ENCODE data around the gene RIN3.

RIN3 gene

GRCh38 chr14:92487513-92488133 is 26.0 kb upstream of the RIN3 start:
- no peak for DNase-seq

GRCh38 chr14:92489394-92490238 is 24.0 kb upstream of the RIN3 start:
- no peak for DNase-seq

GRCh38 chr14:92490239-92490959 is 23.2 kb upstream of the RIN3 start:
- no peak for DNase-seq

- DNase-seq: no peak
These were observed 21.8 kb upstream of the RIN3 start for GRCh38 chr14:92491782-92492181.

GRCh38 chr14:92492258-92492657 is 21.3 kb upstream of the RIN3 start:
- DNase-seq: no peak

DNA sequence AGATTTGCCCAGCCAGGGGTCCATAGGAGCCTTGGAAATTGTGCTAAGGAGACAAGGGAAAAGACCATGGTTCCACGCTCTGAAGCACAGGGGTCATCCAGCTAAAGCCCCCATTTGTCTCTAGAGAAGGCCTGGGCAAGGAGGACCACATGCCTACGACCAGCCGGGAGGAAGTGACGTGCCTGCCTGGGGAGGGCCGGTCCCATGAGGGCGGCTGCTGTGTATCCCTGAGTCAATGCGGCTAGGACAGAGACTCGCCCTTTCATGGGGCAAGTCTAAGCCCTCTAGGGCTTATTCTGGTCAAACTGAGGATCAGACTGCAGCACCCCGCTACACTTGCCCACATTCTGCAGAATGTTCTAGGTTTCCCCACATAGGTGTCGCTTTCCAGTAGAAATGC is 20.6 kb upstream of the RIN3 start:
- no peak for DNase-seq

DNA sequence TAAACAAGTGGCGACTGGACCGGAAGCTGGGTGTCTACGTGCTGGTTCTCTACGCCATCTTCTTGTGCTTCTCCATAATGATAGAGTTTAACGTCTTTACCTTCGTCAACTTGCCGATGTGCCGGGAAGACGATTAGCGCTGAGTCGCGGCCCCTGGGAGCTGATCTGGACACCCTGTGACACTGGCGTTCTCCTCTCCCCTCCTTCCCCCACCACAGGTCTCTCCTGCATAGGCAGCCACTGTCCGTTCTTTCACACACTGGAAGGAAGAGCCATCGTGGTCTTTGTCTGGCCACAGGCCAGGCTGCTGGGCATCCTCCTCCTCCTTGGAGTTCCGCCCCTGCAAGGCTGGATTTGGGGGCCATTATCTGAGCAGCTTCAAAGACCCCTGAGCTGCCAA is 20.1 kb upstream of the RIN3 start:
- no peak for DNase-seq

- DNase-seq: no peak
These were observed 19.1 kb upstream of the RIN3 start for GRCh38 chr14:92494512-92494911.

DNA sequence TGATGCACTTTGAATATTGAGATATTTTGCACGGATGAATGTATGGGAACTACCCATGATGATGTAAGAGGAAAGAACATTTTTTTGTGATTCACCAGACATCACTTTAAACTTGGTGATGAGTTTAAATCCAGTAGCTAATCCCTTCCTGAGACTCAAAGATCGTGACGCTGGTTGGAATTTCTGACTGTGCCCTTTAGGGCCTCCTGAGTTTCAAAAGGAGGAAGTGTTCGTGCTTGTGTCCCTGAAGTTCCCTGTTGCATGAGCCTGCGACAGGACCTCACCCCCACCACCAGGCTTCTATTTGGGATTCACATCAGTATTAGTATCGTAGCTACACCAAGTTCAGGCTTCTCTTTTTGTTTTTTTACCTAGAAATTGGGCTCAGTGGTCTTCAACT is 18.6 kb upstream of the RIN3 start:
- DNase-seq: no peak

DNA sequence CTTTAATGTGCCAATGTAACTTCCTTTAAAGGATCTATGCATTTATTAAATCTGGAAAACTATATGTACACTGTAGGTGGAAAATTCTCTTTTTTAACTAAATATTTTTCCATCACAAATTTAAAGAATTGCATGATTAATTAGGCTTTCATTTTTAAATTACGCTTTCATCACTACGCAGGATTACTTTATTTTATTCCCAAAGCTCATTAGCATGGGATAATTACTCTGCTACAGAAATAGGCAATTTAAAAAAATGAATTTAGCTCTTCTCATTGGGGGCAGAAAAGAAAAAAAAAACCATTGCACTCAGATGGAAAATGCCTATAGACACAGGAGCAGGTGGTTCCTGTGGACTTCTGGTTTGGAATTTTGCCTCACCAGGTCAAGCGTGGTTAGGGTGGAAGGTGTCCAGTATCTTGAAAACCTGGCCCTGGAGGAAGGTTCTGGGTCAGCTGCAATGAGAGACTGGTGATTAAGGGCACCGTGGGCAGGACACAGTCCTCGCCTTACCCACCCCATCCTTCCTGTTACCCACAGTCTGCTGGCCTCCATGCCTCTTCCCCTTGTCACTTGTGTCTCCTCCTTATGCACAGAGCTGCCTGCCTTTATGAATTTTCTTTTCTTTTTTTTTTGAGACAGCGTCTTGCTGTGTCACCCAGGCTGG is 17.3 kb upstream of the RIN3 start:
- DNase-seq: no peak

DNA sequence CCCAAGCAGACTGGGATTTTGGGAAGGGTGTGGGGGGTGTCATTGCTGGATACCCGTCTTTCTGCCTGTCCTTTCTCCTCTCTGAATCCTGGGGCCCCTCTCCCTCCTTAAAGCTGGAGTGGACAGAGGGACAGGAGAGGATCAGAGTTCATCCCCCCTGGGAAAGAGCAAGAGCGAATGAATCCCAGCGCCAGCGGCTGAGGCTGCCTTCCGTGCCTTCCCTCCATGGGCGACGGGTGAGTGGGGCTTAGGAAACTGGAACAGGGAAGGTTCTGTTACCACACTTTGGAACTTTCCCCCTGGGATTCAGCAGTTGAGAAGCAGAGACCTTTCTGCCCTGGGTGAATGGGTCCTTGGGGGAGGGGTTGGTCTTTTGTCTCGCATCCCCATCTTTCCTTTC is 16.2 kb upstream of the RIN3 start:
- no peak for DNase-seq

- DNase-seq: no peak
These were observed 14.3 kb upstream of the RIN3 start for GRCh38 chr14:92499234-92499633.

GRCh38 chr14:92500491-92500941 is 13.1 kb upstream of the RIN3 start:
- no peak for DNase-seq

DNA sequence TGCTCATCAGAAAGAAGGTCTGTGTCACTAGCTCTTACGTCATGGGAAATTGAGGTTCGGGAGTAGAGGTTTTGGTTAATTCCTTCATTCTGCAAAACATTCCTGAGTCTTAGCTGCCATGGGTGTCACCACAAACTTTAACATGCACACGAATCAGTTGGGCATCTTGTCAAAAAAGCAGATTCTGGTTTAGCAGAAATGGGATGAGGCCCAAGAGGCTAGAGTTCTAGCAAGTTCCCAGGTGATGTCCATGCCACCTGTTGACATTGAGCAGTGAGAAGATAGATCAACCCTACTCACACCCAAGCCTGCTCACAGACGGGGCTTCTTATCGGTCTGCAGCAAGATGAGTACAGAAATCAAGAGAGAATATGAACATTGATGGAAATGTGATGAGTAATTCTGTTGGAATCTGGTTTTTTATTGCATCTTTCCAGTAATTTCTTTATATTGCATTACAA is 11.7 kb upstream of the RIN3 start:
- no peak for DNase-seq

- DNase-seq: no peak
These were observed 10.9 kb upstream of the RIN3 start for GRCh38 chr14:92502541-92503286.

DNA sequence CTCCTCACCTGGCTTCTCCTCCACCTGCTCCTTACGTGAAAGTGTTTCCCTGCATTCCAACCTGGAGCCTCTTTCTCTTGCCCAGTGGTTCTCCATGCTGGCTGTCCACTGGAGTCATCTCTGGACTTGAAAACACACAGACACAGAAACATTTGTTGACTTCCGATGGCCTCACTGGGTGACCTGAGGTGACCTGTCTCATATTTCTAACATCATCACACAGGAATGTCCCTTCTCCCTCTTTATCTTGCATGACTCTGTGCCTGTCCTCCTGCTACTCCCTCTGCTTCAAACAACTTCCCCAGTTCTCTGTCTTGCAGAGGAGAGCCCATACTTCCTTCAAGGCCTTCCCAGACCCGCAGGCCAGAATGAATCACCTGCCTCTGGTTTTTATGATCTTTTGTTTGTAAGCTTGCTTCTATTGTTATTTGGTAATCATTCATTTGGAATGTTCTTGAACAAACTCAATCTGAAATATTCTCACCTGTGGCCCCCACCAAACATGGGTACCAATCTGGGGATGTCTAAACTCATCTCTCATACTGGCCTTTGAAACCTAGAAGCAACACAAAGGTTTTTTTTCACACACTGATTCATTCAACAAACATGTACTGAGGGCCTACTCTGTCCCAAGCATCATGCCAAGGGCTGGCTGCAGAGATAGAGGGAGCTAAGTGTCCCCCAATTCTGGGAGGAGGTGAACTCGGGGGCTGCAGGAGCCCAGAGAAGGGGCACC is 9.7 kb upstream of the RIN3 start:
- no peak for DNase-seq

GRCh38 chr14:92505826-92506225 is 7.8 kb upstream of the RIN3 start:
- DNase-seq: no peak

- DNase-seq: no peak
These were observed 7.3 kb upstream of the RIN3 start for GRCh38 chr14:92506231-92506630.

GRCh38 chr14:92507174-92507768 is 6.3 kb upstream of the RIN3 start:
- DNase-seq: no peak

- no peak for DNase-seq
These were observed 2.6 kb upstream of the RIN3 start for GRCh38 chr14:92510972-92511371.
